CD4-positive, alpha-beta T cell treated with Interleukin-15 for 4 hours (primary cell): ENCODE measurements around the gene DLG1.

Source experiments
- DNase-seq: peaks from one replicate; pipeline ENCODE4 v3.0.0-alpha.2; 2020; ENCODE audit warnings: low spot score

DLG1 gene

DNA sequence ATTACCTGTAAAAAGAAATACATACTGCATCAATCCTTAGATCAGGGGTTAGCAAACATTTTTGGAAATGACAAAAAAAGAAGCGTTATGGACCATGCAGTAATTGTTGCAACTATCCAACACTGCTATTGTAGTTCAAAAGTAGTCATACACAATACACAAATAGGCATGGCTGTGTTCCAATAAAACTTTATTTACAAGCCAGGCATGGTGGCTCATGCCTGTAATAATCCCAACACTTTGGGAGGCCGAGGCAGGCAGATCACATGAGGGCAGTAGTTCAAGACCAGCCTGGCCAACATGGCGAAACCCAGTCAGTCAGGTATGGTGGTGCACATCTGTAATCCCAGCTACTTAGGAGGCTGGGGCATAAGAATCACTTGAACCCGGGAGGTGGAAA, 124.8 kb downstream of the DLG1 start:
- no peak for DNase-seq

DNA sequence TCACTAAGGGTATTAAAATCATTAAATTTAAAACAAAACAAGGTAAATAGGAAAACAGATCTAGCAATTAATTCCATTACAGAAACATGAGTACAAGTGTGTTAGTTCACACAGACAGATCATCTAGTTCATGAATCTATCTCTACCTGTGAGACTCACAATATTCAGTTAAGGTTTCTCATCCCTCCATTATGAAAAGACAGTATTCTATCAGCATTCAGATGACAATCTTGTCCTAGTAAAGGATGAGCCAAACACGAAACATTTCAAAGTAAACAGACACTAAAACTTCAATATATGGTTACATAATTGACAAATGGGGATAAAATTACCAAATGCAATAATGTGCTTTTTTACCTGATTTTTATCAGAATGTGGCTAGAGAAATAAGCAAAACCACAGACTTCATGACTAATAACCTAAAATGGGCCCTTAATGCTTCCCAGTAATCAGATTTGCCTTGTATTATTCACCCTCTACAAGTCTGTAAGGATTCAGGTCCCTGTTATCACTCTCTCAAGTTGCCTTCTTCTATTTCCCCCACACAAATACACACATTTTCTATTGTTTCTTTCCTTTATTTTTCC, 126.8 kb downstream of the DLG1 start:
- no peak for DNase-seq

DNA sequence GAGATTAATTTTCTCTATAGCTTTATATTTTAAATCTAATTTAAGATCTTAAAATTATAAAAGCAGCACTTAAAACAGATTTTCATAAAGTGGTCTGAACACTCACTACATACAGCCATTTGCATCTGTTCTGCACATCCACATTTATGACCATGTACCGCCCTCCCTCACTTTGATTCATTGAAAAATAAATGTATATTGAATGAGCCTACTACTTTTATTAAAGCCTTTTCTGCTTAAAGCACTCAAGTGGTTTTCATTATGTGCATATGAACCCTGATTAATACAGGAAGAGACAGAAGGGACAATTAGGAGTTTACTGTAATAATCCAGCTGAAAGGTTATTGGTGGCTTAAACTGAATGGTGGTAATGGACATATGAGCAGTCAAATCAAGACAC, 129.4 kb downstream of the DLG1 start:
- no peak for DNase-seq

DNA sequence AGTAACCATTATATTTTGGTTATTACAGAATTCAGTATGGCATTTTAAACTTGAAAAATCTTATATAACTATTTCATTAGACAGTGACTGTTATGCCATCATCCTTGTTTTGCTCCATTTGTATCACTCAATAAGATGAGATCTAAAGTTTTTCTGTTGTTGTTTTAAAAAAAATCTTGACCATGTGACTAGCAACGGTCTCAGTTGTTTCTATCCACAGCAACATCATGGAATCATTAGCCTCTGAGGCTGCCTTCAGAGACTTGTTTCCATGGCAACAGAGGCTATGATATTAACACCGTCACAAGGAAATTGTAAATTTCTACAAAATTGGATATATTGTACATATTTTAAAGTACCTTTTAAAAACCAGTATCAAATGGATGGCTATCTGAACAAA, 129.8 kb downstream of the DLG1 start:
- DNase-seq = peak; percentile 35

DNA sequence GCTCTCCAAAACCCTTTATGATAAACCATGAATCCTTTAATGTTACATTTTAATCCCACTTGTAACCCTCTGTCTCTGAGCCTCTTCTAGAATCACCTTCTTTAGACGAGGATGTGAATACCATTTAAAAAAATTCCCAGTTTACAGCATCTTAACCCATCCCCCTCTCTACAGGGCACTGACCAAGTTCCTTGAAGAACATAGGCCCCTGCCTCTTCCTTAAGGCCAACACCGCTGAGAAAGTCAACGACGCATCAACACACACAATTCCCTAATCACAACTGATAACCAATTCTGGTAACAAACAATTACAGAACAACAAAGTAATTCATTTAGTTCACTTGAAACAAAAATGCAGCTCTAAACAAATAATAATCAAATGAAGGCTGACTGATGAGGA, 130.3 kb downstream of the DLG1 start:
- no peak for DNase-seq

DNA sequence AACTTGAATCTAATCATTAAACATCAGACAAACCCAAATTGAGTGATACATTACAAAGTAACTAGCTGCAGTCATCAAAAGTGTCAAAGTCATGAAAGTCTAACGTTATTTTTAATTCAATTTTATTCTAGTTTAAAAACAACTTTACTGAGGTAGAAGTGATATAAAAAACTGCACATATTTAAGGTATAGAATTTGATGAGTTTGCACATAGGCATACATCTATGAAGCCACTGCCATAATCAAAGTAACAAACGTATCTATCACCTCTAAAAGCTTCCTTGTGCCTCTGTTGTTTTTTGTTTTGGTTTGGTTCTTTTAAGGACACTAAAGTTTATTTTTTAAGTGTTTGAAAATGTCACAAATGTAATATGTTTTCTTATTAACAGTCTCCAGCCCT, 130.9 kb downstream of the DLG1 start:
- DNase-seq = no peak

DNA sequence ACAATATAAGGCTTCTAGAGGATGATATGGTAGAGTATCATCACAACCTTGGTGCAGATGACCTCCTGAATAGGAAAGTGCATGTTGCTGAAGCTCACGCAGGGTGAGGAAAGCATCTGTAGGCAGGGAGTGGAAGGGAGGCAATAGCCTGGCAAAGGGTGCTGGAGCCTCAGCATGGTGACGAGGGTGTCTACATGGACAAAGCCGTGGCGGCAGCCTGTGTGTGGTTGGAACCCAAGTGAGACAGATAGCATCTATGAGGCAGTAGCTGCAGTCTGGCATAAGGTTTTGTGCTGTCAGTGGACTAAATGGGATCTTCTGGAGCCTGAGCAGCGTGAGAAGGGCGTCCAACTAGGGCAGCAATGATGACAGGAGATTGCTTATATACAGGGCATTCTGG, 132.5 kb downstream of the DLG1 start:
- no peak for DNase-seq

DNA sequence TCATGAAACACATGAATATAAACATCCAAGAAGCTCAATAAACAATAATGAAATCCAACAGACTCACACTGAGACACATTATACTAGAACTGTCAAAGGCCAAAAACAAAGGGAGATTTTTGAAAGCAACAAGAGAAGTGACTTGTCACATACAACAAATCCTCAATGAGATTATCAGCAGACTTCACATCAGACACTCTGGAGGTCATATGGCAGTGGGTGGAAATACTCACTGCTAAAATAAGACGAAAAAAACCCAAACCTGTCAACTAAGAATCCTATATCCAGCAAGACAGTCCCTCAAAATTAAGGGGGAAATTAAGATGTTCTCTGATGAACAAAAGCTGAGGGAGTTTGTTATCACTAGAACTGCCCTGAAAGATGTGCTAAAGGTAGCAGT, 143.4 kb downstream of the DLG1 start:
- DNase-seq = no peak

DNA sequence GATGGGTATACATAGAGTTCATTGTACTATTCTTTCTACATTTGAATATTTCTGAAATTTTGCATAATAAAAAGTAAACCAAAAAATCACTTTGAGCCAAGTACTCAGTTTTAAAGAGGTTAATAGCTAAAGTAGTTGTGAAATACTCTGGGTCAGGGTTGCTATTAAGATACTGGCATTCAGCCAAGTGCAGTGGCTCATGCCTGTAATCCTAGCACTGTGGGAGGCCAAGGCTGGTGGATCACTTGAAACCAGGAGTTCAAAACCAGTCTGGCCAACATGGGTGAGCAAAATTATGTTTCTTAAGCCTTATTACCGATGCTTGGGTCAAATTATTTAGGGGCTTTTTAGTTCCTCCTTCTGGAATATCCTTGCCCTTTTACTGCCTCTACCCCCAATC, 146.8 kb downstream of the DLG1 start:
- no peak for DNase-seq

DNA sequence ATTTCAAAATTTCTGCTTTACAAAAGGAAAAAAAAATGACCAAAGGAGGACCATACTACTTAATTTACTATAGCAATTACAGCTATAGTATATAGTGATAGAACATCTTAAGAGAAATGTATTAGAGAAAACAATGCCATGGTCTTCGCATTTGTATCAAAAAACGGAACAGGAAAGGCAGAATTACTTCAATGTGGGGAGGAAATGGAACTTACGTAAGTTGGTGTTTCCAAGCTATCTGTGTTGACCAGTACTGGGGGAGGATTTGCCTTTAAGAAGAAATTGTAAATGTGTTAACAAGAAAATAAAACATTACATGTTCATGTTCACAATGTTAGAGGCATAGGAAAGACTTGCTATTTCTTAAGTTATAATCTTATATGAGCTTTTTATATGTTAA, 148.9 kb downstream of the DLG1 start:
- no peak for DNase-seq

DNA sequence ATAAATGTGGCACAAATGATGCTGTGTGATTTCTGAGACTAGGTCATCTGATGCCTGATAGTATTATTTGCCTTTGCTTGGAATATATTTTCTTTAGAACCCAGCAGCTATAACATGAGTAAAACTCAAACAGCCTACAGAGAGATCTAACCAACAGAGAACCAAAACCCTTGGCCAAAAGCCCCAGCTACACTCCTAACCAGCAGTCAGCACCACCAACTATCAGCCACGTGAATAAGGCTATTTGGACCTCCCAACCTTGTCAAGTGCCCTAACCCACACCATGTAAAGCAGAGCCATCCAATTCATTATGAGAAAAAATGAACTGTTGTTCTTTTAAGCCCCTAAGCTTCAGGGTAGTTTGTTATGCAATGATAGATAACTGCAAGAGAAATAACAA, 154.2 kb downstream of the DLG1 start:
- DNase-seq = no peak

DNA sequence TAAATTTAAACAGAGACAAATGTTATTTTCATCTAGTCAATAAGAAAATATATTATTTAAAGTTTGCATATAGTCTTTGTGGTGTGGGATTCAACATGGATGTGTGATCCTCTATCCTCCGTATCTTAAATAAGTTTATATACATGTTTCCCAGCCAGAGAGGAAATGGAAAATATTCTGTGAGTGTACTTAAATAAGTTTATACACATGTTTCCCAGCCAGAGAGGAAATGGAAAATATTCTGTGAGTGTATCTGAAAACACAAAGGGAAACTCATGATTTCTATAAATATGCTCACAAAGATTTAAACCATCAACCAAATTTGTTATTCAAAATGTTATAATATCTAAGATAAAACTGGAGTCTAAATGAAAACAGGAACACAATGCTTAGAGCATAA, 158.8 kb downstream of the DLG1 start:
- no peak for DNase-seq

DNA sequence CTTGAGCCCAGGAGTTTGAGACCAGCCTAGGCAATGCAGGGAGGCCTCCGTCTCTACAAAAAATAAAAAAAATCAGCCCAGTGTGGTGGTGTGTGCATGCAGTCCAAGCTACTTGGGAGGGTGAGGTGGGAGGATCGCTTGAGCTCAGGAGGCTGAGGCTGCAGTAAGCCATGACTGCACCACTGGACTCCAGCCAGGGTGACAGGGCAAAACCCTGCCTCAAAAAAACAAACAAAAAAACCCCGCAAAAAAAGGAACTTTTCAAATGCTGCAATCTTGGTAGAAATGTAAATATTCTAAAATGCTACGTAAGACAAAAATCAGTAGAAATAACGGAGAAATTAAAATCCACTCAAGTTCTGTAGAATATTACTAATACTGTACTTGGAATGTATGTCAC, 160.7 kb downstream of the DLG1 start:
- no peak for DNase-seq

DNA sequence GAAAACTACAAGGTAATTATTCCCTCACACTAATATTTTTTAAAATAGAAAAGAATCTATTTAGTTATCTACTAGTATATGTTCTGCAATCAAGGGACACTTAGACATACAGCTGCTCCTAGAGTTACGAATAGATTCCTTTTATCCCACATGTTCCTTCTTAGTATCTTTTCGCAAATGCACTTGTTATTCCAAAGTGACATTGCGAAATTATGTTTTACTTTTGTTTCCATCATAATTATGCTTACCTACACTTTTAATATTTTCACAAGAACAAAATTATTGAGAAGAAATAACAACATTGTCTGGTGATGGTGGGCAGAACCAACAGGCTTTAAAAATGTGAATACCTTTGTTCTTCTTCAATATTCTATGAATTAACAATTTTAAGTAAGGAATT, 161.7 kb downstream of the DLG1 start:
- no peak for DNase-seq

DNA sequence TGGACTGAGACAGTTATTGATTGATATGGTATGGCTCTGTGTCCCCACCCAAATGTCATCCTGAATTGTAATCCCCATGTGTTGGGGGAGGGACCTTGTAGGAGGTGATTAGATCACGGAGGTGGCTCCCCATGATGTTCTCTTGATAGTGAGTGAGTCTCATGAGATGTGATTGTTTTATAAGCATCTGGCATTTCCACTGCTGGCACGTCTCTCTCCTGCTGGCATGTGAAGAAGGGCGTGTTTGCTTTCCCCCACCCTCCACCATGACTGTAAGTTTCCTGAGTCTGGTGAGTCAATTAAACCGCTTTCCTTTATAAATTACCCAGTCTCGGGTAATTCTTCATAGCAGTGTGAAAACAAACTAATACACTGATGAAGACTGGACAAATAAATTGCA, 163.2 kb downstream of the DLG1 start:
- no peak for DNase-seq

DNA sequence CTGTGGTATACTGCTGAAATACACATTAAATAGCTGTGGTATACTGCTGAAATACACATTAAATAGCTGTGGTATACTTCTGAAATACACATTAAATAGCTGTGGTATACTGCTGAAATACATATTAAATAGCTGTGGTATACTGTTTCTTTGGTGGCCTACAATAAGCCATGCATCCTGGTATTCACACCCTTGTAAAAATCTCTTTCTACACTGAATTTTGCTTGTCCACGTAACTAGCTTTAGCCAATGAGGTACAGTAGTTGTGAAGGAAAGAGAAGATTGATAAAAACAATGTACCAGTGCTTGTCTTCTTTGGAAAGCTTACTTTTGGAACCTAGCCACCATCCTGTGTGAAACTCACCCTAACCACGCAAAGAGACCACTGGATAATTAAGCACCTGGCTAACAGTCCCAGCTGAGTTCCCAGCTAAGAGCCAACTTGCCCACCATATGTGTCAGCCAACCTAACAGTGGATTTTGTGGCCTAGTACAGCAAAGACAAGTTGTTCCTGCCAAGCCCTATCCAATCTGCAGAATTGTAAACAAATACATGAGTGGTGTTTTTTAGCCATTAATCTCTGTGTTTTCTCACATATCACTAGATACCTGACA, 165.4 kb downstream of the DLG1 start:
- DNase-seq = no peak

DNA sequence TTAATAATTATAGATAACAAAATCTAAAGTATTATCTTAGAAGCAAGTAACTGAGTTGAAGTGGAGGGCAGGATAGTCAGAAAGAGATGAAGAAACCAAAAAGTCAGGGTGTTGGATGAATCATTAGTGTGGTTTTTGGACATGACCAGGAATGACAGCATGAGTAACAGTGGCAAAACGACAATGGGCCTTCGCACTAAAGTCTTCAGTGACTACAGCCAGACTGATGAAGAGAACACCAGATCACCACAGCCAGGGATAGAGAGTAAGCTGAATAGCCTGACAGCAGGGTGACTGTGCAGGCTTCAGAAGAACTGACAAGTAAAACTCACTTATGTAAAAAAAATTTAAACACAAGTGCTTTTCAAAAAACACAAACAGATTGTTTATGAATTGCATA, 172.8 kb downstream of the DLG1 start:
- DNase-seq = no peak

DNA sequence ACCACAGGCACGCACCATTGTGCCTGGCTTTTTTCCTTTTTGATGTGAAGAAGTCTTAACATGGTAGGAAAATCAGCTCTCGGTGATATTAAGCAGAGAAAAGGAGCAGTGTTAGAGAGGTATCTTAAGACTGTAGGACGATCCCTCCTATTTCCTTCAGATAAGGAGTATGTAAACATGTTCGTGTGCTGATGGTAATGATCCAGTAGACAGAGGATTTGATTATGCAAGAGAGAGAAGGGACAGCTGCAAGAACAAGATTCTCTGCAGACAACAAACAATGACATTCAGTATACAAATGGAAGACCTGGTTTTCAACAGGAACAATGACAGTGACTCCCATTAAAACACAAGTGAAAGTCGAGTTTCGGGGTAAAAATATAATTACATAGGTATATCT, 173.7 kb downstream of the DLG1 start:
- no peak for DNase-seq

DNA sequence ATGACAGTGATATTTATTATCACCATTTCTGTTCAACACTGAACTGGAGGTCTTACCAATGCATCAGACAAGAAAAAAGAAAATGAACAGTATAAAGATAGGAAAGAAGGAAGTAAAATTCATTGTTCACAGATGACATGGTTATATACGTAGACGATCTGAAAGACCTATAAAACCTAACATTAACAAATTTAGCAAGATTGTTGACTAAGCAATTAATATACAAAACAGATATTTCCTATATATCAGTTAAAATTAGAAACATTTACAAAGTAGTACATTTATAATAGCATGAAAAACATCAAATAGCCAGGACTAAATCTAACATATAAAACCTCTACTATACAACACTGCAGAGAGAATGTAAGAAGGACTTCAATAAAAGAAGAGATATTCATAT, 176.0 kb downstream of the DLG1 start:
- DNase-seq = no peak

DNA sequence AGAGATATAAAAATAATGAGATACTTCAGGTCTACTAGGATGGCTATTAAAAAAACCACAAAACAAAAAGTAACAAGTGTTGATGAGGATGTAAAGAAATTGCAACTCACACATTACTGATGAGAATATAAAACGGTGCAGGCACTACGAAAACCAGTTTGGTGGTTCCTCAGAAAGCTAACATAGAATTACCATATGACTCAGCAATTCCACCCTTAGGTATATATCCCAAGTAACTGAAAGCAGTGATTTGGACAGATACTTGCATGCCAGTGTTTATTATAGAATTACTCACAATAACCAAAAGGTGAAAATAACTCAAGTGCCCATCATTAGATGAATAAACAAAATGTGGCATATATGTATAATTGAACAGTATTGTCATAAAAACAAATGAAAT, 181.3 kb downstream of the DLG1 start:
- DNase-seq = no peak

DNA sequence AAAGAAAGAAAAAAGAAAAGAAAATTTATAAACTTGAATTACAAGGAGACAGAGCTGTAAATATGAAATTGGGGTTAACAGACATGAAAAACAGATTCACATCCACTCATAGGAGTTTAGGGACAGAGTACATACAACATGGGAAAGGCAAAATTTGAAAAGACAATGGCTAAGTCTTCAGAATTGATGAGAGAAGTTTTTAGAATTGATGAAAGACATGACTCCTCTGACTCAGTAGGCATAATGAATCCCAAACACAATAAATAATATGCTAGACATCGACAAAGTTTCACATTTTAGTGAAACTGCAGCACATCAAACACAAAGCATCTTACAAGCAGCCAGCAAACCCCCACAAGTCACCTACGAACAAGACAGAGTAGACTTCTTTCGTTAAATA, 184.4 kb downstream of the DLG1 start:
- DNase-seq = no peak

DNA sequence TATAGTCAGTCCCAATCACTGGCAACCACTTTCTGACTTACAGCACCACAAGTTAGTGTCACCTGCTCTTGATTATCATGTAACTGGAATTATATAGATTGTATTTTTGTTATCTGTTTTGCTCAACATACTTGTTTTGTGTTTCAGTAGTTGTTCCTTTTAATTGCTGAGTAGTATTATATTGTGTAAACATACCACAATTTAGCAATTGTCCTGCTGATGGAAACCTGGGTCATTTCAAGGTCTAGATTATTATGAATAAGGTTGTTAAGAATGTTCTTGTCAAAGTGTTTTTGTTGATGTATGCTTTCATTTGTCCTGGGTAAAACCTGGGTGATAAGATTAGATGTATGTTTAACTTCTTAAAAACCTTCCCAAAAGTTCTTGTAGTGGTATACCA, 186.7 kb downstream of the DLG1 start:
- DNase-seq = no peak

DNA sequence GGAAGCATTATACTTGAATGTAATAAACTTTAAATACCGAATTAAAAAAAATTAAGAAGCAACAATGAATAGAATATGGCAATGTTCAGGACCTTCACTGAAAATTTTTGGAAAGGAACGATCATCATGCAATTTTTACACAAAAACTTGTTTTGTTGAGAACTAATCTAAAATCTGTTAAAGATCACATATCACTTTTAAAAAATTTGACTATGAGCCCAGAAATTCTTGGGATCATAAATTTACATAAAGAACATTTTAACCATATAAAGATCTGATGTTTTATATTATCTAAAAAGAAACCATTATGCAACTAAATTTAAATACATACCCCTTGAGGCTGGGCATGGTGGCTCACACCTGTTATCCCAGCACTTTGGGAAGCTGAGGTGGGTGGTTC, 192.6 kb downstream of the DLG1 start:
- DNase-seq = no peak

DNA sequence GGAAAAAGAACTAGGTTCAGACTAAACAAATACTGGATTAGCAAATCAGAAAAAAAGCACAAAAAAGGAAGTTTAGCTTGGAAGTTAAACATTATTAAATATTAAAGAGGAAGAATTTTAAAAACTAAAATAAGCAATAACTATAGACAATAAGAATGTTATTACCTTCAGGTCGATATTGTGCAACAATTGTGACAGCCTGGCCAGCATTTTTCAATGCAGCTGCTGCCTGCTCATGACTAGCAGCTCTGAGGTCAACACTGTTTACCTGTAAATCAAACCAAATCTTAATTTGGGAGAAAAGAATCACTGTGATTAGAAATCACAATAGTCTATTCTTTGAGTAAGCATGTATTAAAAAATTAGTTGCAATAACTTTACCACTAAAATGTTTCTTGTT, 193.7 kb downstream of the DLG1 start:
- no peak for DNase-seq

DNA sequence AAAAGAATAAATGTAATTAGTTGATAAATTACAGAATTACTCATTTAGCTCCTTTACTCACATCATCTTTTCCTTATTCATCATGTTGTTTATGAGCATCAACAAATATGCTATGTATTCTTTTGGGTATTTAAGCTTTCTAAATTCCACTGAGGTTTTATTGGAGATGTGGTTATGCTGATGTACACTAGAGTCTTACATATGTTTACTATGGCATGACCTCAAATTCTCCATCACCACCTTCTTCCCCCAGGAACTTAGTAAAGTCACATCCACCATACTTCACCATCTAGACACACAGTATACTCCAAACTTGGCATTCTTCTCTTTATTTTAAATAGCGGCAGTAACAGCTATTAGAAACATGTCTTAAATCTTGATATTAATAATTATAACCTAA, 194.6 kb downstream of the DLG1 start:
- DNase-seq = no peak
